ENCODE results near the gene RXFP1.

DNA sequence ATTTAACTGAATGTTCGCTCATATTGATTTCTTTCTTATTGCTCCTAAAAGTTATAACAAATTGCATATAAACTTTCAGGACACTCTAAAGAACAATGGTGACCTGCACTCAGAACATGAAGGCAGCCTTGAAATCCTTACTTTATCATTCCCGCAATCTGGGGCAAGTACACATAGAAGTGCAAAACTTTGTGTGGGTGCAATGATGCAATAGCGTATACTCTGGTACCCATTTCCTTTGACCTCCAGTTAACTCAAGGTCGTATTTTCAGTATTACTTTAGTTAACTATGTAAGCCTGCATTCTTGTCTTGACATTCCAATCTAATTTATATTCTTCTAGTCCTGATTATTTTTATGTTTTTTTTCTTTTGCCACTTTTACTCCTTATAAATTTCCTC, 85.3 kb downstream of the RXFP1 start:
- TF ChIP-seq, protein P1, sequence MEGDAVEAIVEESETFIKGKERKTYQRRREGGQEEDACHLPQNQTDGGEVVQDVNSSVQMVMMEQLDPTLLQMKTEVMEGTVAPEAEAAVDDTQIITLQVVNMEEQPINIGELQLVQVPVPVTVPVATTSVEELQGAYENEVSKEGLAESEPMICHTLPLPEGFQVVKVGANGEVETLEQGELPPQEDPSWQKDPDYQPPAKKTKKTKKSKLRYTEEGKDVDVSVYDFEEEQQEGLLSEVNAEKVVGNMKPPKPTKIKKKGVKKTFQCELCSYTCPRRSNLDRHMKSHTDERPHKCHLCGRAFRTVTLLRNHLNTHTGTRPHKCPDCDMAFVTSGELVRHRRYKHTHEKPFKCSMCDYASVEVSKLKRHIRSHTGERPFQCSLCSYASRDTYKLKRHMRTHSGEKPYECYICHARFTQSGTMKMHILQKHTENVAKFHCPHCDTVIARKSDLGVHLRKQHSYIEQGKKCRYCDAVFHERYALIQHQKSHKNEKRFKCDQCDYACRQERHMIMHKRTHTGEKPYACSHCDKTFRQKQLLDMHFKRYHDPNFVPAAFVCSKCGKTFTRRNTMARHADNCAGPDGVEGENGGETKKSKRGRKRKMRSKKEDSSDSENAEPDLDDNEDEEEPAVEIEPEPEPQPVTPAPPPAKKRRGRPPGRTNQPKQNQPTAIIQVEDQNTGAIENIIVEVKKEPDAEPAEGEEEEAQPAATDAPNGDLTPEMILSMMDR (IDR thresholded peaks at IDR 0.05), result no peak
- TF ChIP-seq, protein P2, sequence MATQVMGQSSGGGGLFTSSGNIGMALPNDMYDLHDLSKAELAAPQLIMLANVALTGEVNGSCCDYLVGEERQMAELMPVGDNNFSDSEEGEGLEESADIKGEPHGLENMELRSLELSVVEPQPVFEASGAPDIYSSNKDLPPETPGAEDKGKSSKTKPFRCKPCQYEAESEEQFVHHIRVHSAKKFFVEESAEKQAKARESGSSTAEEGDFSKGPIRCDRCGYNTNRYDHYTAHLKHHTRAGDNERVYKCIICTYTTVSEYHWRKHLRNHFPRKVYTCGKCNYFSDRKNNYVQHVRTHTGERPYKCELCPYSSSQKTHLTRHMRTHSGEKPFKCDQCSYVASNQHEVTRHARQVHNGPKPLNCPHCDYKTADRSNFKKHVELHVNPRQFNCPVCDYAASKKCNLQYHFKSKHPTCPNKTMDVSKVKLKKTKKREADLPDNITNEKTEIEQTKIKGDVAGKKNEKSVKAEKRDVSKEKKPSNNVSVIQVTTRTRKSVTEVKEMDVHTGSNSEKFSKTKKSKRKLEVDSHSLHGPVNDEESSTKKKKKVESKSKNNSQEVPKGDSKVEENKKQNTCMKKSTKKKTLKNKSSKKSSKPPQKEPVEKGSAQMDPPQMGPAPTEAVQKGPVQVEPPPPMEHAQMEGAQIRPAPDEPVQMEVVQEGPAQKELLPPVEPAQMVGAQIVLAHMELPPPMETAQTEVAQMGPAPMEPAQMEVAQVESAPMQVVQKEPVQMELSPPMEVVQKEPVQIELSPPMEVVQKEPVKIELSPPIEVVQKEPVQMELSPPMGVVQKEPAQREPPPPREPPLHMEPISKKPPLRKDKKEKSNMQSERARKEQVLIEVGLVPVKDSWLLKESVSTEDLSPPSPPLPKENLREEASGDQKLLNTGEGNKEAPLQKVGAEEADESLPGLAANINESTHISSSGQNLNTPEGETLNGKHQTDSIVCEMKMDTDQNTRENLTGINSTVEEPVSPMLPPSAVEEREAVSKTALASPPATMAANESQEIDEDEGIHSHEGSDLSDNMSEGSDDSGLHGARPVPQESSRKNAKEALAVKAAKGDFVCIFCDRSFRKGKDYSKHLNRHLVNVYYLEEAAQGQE (IDR thresholded peaks at IDR 0.05; ENCODE audit: insufficient read depth in 1 of 2, low read depth in 2 of 2, low read length in 1 of 2), result no peak
- no peak for TF ChIP-seq POLR2AphosphoS5 (IDR thresholded peaks at IDR 0.05; ENCODE audit: low read depth, low read length)
- TF ChIP-seq TCF7L2 (IDR thresholded peaks at IDR 0.05; ENCODE audit: low read depth, low read length), result no peak
